GM12878 (cell line): ENCODE measurements around the gene GTF2IRD1.

Experiments used
- BCL3 ChIP-seq: IDR thresholded peaks from 2 replicates; pipeline ENCODE4 v1.6.1; 2011; ENCODE audit warnings: borderline replicate concordance, low read depth, mild to moderate bottlenecking, moderate library complexity, low read length; ENCODE audit not compliant: insufficient read depth, poor library complexity, severe bottlenecking
- CEBPB ChIP-seq, 2 experiments: fragments of 150-350 bp in 1 of 2; IDR thresholded peaks; 2 replicates each; pipeline ENCODE4 v1.6.1; 2012 to 2014; ENCODE audit warnings: low read depth in 2 of 2, low read length in 2 of 2, borderline replicate concordance in 1 of 2, inconsistent platforms in 1 of 2
- EP300 ChIP-seq, 2 experiments: fragments of 150-350 bp in 1 of 2; IDR thresholded peaks; 2 replicates each; pipeline ENCODE4 v1.6.1; 2011 to 2012; ENCODE audit warnings: low read depth in 2 of 2, low read length in 2 of 2, borderline replicate concordance in 1 of 2, improper control_type of control experiment in 1 of 2, inconsistent platforms in 1 of 2; ENCODE audit not compliant: control insufficient read depth in 1 of 2
- POLR2A ChIP-seq: IDR thresholded peaks from 2 replicates; pipeline ENCODE4 v1.6.1; 2011; ENCODE audit warnings: low read depth, mild to moderate bottlenecking, low read length
- RCOR1 ChIP-seq: conservative IDR thresholded peaks from 2 replicates; pipeline ENCODE4 v1.6.1; 2012; ENCODE audit warnings: low read depth, low read length, improper control_type of control experiment
- RELA ChIP-seq: fragments of 450-650 bp; IDR thresholded peaks from 2 replicates; pipeline ENCODE4 v1.8.0; 2014; ENCODE audit warnings: borderline replicate concordance; ENCODE audit not compliant: partially characterized antibody
- REST ChIP-seq: IDR thresholded peaks from 2 replicates; pipeline ENCODE4 v1.6.1; 2012; ENCODE audit warnings: mild to moderate bottlenecking, low read depth, low read length
- SIN3A ChIP-seq: IDR thresholded peaks from 2 replicates; pipeline ENCODE4 v1.6.1; 2012; ENCODE audit warnings: low read depth, low read length, improper control_type of control experiment
- SP1 ChIP-seq: IDR thresholded peaks from one replicate; pipeline ENCODE4 v1.6.1; 2011; ENCODE audit warnings: low read depth, low read length
- TAF1 ChIP-seq: IDR thresholded peaks from 2 replicates; pipeline ENCODE4 v1.6.1; 2011; ENCODE audit warnings: mild to moderate bottlenecking, low read depth, low read length, borderline replicate concordance
- TF ChIP-seq, protein P1 (sequence below), 3 experiments: IDR thresholded peaks in 2 of 3; conservative IDR thresholded peaks in 1 of 3; 2 replicates each; pipeline ENCODE4 v1.5.1; 2011; ENCODE audit warnings: low read depth in 3 of 3, low read length in 3 of 3, mild to moderate bottlenecking in 3 of 3, control low read depth in 2 of 3, moderate library complexity in 2 of 3, inconsistent platforms in 1 of 3, mixed read lengths in 1 of 3; ENCODE audit not compliant: control insufficient read depth in 2 of 3, insufficient read depth in 1 of 3; ENCODE audit errors: extremely low read depth in 1 of 3

DNA sequence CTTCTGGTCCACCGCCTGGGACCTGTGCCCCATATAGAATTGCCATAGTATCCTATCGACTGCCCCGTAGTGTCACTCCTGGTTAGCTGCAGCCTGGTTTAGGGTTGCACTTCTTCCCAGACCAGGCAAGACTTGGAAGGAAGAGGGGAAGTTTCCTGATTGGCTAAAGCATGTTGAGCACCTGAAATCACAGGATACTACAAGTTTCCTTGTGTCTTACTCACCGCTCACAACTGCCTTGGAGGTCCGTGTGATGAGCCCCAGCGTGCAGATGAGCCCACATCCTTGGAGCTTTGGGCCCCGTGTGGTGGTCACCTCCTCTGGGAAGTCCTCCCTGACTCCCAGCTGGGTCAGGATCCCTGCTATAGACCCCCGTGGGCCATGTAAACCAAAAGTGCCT is 129.9 kb downstream of the GTF2IRD1 start:
- TF ChIP-seq EP300 (IDR thresholded peaks at IDR 0.05; ENCODE audit: borderline replicate concordance in 1 of 2, control insufficient read depth in 1 of 2, low read depth in 2 of 2, low read length in 2 of 2) (no peak), REST (no peak), SIN3A (no peak), CEBPB (IDR thresholded peaks at IDR 0.05; ENCODE audit: borderline replicate concordance in 1 of 2, low read depth in 2 of 2, low read length in 2 of 2) (no peak), POLR2A (no peak), TAF1 (no peak), SP1 (no peak), BCL3 (no peak), RELA (no peak), RCOR1 (no peak)
- TF ChIP-seq, protein P1, sequence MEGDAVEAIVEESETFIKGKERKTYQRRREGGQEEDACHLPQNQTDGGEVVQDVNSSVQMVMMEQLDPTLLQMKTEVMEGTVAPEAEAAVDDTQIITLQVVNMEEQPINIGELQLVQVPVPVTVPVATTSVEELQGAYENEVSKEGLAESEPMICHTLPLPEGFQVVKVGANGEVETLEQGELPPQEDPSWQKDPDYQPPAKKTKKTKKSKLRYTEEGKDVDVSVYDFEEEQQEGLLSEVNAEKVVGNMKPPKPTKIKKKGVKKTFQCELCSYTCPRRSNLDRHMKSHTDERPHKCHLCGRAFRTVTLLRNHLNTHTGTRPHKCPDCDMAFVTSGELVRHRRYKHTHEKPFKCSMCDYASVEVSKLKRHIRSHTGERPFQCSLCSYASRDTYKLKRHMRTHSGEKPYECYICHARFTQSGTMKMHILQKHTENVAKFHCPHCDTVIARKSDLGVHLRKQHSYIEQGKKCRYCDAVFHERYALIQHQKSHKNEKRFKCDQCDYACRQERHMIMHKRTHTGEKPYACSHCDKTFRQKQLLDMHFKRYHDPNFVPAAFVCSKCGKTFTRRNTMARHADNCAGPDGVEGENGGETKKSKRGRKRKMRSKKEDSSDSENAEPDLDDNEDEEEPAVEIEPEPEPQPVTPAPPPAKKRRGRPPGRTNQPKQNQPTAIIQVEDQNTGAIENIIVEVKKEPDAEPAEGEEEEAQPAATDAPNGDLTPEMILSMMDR (IDR thresholded peaks at IDR 0.05 in 2 of 3, conservative IDR thresholded peaks at IDR 0.05 in 1 of 3; ENCODE audit: control insufficient read depth in 2 of 3, extremely low read depth in 1 of 3, insufficient read depth in 1 of 3, low read depth in 3 of 3, low read length in 3 of 3) = no peak
